Stimulated activated CD4-positive, alpha-beta T cell treated with anti-CD3 and anti-CD28 coated beads, TNF-alpha, amount 100 ng/mL, for 24 hours (primary cell): Measurements from ENCODE around the gene PHLPP1.
"Not testable (repeated sequence)": the region's sequence is repeated elsewhere in the genome, so short reads cannot be mapped to it uniquely, and the experiment has no call there.

Source experiments
- DNase-seq, 3 experiments: peaks; one replicate each; pipeline ENCODE4 v3.0.0-alpha.2; 2020; ENCODE audit warnings: low read depth in 3 of 3

PHLPP1 gene

DNA sequence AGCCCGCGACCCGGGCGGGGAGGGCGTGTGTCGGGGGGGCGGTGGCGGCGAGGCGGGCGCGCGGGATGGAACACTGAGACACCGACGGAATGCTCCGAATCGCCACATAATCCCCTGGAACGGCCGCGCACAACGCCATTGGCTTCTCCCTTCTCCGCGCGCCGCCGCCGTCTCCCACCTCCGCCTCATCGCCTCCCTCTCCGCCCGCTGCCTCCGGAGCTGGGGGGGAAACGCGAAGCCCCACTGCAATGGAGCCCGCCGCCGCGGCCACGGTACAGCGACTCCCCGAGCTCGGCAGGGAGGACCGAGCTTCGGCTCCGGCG is at the start of gene PHLPP1:
Gene PHLPP1, plus strand, starts transcription at position 106 of the 323 bp plus-strand sequence. Its CDS starts 143 bp downstream, at position 249.
- DNase-seq = no peak

DNA sequence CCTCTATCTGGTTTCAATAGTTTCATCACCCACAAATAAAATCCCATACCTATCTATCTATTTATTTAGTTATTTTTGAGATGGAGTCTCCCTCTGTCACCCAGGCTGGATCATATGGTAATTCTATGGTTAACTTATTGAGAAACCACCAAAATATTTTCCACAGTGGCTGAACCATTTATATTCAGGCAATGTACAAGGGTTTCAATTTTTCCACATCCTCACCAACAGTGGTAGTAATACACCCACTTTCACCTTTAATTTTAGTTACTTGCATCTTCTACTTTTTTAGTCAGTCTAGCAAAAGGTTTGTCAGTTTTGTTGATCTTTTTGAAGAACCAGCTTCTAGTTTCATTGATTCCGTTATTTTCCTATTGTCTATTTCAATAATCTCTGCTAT is 46.1 kb upstream of the PHLPP1 start:
- DNase-seq = no peak

DNA sequence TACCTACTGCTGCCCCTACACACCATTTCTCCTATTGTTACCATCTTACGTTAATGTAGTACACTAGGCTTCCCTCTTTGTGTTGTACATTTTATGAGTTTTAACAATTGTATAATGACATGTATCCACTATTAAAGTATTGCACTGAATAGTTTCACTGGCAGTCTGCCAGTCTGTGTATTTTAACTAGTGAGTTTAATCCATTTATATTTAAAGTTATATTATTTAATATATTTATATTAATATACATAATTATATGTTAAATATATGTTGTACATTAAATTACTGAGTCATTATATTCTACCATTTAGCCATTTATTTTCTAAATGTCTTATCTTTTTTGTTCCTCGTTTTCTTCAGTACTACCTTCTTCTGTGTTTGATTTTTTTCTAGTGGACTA is 44.8 kb upstream of the PHLPP1 start:
- DNase-seq = no peak

- DNase-seq = no peak
Measured at GRCh38 chr18:62672600-62672999, 42.7 kb upstream of the PHLPP1 start.

- DNase-seq = no peak
Measured at GRCh38 chr18:62678847-62679485, 36.4 kb upstream of the PHLPP1 start.

DNA sequence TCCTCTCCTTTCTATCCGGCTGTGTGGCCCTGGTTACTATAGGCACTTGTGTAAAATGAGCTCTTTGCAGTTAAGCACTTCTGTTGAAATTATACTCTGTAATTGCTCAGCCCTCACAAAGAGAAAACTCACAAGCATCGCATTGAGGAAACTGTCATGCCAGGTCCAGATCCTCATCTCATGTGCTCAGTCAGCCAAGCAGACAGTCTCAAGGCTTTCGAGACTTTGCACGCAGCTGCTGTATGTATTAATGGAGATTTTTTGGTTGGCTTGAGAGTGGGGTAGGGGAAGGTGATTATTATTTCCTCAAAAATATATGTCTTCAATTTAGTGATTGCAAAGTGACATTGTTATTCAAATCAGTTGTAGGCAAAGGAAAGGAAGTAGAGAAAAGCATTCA is 33.0 kb upstream of the PHLPP1 start:
- no peak for DNase-seq

GRCh38 chr18:62683935-62684334 is 31.4 kb upstream of the PHLPP1 start:
- no peak for DNase-seq

GRCh38 chr18:62688743-62689317 is 26.5 kb upstream of the PHLPP1 start:
- DNase-seq = no peak

GRCh38 chr18:62690236-62690815 is 25.0 kb upstream of the PHLPP1 start:
- no peak for DNase-seq

DNA sequence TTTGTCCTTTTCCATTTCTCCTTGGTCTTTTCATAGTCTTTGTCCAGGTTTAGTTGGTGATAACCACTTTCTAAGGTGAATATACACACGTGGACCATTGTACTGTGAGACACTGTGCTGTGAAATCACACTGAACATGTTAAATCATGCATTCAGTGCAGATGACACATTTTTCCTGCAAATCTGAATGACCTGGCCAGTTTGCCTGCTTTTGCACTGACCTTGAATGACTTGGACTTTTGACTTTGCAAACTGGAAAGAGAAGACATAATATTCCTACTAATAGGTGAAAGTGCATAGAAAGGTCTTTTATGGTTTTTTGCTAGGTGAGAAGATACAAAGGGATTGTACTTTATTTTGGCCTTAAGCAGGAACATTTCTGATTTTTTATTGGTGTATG is 21.7 kb upstream of the PHLPP1 start:
- DNase-seq = no peak

DNA sequence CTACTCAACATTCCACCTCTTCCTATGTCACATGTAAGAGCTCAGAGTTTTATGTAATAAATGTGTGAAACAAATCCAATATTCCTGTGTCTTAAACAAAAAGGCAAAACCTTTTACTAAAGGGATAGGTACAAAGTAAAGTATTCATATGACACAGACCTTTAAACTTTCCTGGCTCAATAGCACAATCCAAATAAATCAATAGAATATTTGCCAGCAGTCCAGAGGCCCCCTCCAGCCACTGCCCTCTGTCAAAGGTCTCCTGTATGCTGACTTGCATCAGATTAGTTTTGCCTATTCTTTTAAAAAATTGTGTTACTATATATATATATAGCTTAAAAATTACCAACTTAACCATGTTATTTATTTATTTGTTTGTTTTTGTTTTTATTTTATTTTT is 17.7 kb upstream of the PHLPP1 start:
- no peak for DNase-seq

DNA sequence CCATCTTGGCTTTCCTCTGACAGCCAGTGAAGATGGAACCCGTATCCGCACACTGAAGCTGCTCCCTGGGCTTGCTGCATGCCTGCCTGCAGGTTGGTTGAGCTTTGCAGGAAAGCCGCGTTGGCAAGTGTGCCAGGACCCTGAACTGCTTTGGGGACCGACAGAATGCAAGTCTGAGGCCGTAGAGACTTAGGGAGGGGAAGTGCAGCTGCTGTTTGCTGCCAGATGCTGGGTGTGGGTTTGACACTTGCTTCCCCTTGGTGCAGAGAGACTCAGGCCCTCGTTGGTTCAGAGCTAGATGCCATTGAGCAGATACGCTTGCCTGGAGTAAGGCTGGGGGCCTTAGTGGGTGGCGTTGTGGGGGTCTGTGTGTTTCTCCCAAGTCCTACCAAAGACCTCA is 13.1 kb upstream of the PHLPP1 start:
- DNase-seq = no peak

- DNase-seq = not testable (repeated sequence)
Measured at GRCh38 chr18:62706879-62707278, 8.5 kb upstream of the PHLPP1 start.

GRCh38 chr18:62709908-62710307 is 5.4 kb upstream of the PHLPP1 start:
- not testable (repeated sequence) for DNase-seq

GRCh38 chr18:62710417-62710816 is 4.9 kb upstream of the PHLPP1 start:
- DNase-seq = no peak

- no peak for DNase-seq
Measured at GRCh38 chr18:62711781-62712180, 3.6 kb upstream of the PHLPP1 start.

GRCh38 chr18:62713651-62714247 is 1.6 kb upstream of the PHLPP1 start:
- no peak for DNase-seq

DNA sequence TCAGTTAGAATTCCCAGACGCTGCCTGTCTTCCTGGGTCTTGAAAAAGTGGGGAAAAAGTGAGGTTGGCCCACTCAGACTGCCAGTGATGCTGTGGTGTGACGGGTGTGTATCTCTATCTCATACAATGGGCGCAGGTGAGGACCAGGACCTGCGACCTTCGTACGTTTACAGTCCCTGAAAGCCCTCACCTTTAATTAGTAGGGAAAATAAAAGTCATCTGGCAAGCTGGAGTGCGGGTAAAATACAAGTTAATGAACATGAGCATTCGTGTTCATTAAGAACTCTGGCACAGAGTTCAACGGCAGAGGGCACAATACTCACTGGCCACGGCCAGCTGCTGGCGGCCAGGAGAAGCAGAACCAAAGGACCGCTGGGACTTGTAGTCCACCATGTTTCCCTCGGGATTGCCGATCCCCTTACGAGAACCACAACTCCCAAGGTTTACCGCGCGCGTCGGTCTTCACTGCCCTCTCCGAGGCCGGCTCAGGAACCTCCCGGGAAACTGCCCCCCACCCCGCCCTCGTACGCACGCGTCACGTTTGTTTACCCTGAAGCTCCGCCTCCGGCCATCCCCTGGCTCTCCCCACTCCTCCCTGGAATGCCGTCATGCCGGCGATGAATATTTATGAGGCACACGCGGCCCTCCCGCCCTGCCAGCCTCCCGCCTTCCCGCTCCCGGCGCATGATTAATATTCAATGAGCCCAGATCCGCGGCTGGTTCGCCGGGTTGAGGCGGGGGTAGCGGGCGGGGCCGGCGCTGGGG is 488 bp upstream of the PHLPP1 start:
- peak; percentile 87 to 94 (median 91) for DNase-seq

DNA sequence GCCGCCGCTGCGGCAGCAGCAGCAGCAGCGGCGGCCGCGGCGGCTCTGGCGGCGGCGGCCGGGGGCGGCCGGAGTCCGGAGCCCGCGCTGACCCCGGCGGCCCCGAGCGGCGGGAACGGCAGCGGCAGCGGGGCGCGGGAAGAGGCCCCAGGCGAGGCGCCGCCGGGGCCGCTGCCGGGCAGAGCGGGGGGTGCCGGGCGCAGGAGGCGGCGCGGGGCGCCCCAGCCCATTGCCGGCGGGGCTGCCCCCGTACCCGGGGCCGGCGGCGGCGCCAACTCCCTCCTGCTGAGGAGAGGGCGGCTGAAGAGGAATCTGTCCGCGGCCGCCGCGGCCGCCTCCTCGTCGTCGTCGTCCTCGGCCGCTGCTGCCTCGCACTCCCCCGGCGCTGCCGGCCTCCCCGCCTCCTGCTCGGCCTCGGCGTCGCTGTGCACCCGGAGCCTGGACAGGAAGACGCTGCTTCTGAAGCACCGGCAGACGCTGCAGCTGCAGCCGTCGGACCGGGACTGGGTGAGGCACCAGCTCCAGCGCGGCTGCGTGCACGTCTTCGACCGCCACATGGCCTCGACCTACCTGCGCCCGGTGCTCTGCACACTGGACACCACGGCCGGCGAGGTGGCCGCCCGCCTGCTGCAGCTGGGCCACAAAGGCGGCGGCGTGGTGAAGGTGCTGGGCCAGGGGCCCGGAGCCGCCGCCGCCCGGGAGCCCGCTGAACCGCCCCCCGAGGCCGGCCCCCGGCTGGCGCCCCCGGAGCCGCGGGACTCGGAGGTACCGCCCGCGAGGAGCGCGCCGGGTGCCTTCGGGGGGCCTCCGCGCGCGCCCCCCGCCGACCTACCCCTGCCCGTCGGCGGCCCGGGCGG is 646 bp downstream of the PHLPP1 start:
- DNase-seq = peak in 2 of 3 experiments; percentile 28 to 45

GRCh38 chr18:62716619-62717168 is 1.4 kb downstream of the PHLPP1 start:
- DNase-seq = peak in 1 of 3 experiments; percentile 27
